ENCODE results near the gene HSPA12B.

The HSPA12B gene

GRCh38 chr20:3721912-3722311 lies 10.6 kb upstream of the HSPA12B start:
- H3K4me3 ChIP-seq (ENCODE audit: low read length): no peak overlapping the region
- no peak overlapping the region for H3K9ac ChIP-seq (ENCODE audit: low read depth, low read length)
- no peaks in the 10 kb centered on the region for H3K27me3 ChIP-seq (ENCODE audit: insufficient read depth, low read length)
- no peaks in the 10 kb centered on the region for H3K36me3 ChIP-seq (ENCODE audit: insufficient read depth, low read depth, low read length)
- H3K27ac ChIP-seq (ENCODE audit: low read length): no peak overlapping the region
- H3K4me1 ChIP-seq (ENCODE audit: insufficient read depth, low read length): peaks cover 3% of the 10 kb centered on the region; the same call in 1 of the 2 replicates
- no peaks in the 10 kb centered on the region for H3K9me3 ChIP-seq (ENCODE audit: insufficient read depth, low read depth, low read length)

DNA sequence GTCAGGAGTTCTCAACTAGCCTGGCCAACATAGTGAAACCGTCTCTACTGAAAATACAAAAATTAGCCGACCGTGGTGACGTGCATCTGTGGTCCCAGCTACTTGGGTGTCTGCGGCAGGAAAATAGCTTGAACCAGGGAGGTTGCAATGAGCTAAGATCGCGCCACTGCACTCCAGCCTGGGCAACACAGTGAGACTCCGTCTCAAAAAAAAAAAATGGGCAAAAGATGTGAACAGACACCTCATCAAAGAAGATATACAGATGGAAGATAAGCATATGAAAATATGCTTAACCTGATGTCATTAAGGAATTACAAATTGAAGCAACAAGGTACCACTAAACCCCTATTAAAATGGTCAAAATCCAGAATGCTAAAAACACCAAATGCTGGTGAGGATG lies 9.2 kb upstream of the HSPA12B start:
- no peak overlapping the region for H3K9ac ChIP-seq (ENCODE audit: low read depth, low read length)
- no peak overlapping the region for H3K4me3 ChIP-seq (ENCODE audit: low read length)
- H3K27ac ChIP-seq (ENCODE audit: low read length): no peak overlapping the region
- no peaks in the 10 kb centered on the region for H3K9me3 ChIP-seq (ENCODE audit: insufficient read depth, low read depth, low read length)
- H3K27me3 ChIP-seq (ENCODE audit: insufficient read depth, low read length): peaks cover 12% of the 10 kb centered on the region
- H3K36me3 ChIP-seq (ENCODE audit: insufficient read depth, low read depth, low read length): no peaks in the 10 kb centered on the region
- peaks cover 3% of the 10 kb centered on the region for H3K4me1 ChIP-seq (ENCODE audit: insufficient read depth, low read length)

DNA sequence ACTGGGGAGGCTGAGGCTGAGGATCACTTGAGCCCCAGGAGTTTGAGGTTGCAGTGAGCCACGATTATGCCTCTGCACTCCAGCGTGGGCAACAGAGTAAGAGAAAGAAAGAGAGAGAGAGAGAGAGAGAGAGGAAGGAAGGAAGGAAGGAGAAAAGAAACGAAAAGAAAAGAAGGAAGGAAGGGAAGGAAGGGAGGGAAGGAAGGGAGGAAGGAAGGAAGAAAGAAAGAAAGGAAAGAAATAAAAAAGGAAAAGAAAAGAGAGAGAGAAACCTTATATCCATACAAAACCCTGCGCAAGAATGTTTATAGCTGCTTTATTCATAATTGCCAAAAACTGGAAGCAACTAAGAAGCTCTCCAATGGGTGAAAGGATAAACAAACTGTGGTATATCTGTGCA lies 8.1 kb upstream of the HSPA12B start:
- Histone ChIP-seq H3K36me3 (ENCODE audit: insufficient read depth, low read depth, low read length) (no peaks in the 10 kb centered on the region), H3K9me3 (ENCODE audit: insufficient read depth, low read depth, low read length) (no peaks in the 10 kb centered on the region), H3K4me3 (ENCODE audit: low read length) (no peak overlapping the region), H3K4me1 (ENCODE audit: insufficient read depth, low read length) (peaks cover 3% of the 10 kb centered on the region), H3K27me3 (ENCODE audit: insufficient read depth, low read length) (peaks cover 15% of the 10 kb centered on the region), H3K27ac (ENCODE audit: low read length) (no peak overlapping the region), H3K9ac (ENCODE audit: low read depth, low read length) (no peak overlapping the region)

DNA sequence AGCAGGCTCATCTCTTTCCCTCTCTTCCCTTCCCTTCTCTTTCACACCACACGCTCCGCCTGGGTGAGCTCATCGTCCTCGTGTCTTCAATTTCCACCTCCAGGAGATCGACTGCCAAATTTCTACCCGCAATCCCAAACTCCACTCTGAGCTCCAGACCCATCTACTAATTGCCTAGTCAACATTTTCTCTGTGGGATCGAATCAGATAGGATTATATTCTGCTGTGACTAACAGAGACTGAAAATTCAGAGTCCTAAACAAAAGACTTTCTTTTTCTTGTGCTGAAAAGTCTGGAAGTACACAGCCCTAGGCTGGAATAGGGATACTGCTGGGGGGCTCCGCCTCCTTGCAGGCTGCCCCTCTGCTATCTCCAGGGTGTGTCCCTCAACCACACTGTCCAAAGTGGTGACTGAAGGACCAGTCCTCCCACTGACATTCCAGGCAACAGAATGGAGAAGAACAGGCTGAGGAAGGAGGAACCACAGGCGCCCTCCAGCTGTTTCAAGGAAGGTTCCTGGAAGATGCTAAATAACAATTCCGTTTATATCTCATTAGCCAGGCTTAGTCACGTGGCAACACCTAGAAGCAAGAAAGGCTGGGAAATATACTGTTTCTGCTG lies 5.0 kb upstream of the HSPA12B start:
- Histone ChIP-seq H3K9me3 (ENCODE audit: insufficient read depth, low read depth, low read length) (no peaks in the 10 kb centered on the region), H3K4me3 (ENCODE audit: low read length) (no peak overlapping the region), H3K27me3 (ENCODE audit: insufficient read depth, low read length) (peaks cover 31% of the 10 kb centered on the region), H3K36me3 (ENCODE audit: insufficient read depth, low read depth, low read length) (no peaks in the 10 kb centered on the region), H3K4me1 (ENCODE audit: insufficient read depth, low read length) (no peaks in the 10 kb centered on the region; the same call in 1 of the 2 replicates), H3K27ac (ENCODE audit: low read length) (no peak overlapping the region), H3K9ac (ENCODE audit: low read depth, low read length) (no peak overlapping the region)

DNA sequence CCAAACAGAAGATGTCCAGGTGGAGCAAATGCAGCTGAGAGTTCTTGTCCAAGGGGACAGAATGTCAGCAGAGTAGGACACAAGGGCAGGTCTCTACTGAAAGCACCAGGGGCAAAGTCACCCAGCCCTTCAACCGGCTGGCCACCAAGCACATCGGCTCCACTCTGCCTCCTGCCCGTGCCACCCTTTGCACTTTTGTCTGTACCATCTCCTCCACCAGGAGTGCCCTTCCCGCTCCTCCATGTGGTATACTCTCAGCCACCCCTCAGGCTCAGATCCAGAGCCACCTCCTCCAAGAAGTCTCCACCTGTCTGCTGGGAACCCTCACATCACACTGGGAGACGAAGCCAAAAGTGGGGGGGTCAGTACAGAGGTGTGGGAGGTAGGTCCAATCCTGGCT lies 4.1 kb upstream of the HSPA12B start:
- H3K27ac ChIP-seq (ENCODE audit: low read length): no peak overlapping the region
- H3K4me1 ChIP-seq (ENCODE audit: insufficient read depth, low read length): no peaks in the 10 kb centered on the region; the same call in 1 of the 2 replicates
- H3K4me3 ChIP-seq (ENCODE audit: low read length): no peak overlapping the region
- H3K9me3 ChIP-seq (ENCODE audit: insufficient read depth, low read depth, low read length): no peaks in the 10 kb centered on the region
- no peaks in the 10 kb centered on the region for H3K36me3 ChIP-seq (ENCODE audit: insufficient read depth, low read depth, low read length)
- peaks cover 39% of the 10 kb centered on the region for H3K27me3 ChIP-seq (ENCODE audit: insufficient read depth, low read length)
- no peak overlapping the region for H3K9ac ChIP-seq (ENCODE audit: low read depth, low read length)

- no peak overlapping the region for H3K9ac ChIP-seq (ENCODE audit: low read depth, low read length)
- H3K27ac ChIP-seq (ENCODE audit: low read length): no peak overlapping the region
- H3K4me3 ChIP-seq (ENCODE audit: low read length): no peak overlapping the region
- no peaks in the 10 kb centered on the region; the same call in 1 of the 2 replicates for H3K4me1 ChIP-seq (ENCODE audit: insufficient read depth, low read length)
- no peaks in the 10 kb centered on the region for H3K9me3 ChIP-seq (ENCODE audit: insufficient read depth, low read depth, low read length)
- peaks cover 44% of the 10 kb centered on the region for H3K27me3 ChIP-seq (ENCODE audit: insufficient read depth, low read length)
- no peaks in the 10 kb centered on the region for H3K36me3 ChIP-seq (ENCODE audit: insufficient read depth, low read depth, low read length)
Measured at GRCh38 chr20:3728876-3729275, 3.6 kb upstream of the HSPA12B start.

DNA sequence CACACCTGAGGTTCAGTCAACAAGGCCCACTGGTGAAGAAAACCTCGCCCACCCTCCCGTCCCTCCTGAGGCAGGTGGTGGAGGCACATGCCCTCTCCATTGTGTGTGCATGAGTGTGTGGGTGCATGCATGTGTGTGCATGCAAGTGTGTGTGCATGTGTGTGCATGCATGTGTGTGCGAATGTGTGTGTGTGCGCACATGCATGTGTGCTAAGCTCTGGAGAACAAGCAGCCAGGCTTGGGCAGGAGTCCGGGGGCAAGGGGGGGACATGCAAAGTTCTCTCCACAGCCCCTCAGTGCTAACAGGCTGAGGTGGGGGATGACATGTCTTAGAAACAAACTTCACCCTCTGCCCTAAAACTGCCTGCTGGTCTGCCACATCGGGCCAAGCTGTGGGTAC lies 3.1 kb upstream of the HSPA12B start:
- H3K4me1 ChIP-seq (ENCODE audit: insufficient read depth, low read length): no peaks in the 10 kb centered on the region; the same call in 1 of the 2 replicates
- H3K36me3 ChIP-seq (ENCODE audit: insufficient read depth, low read depth, low read length): no peaks in the 10 kb centered on the region
- H3K27ac ChIP-seq (ENCODE audit: low read length): no peak overlapping the region
- no peaks in the 10 kb centered on the region for H3K9me3 ChIP-seq (ENCODE audit: insufficient read depth, low read depth, low read length)
- H3K4me3 ChIP-seq (ENCODE audit: low read length): no peak overlapping the region
- peaks cover 46% of the 10 kb centered on the region for H3K27me3 ChIP-seq (ENCODE audit: insufficient read depth, low read length)
- no peak overlapping the region for H3K9ac ChIP-seq (ENCODE audit: low read depth, low read length)

DNA sequence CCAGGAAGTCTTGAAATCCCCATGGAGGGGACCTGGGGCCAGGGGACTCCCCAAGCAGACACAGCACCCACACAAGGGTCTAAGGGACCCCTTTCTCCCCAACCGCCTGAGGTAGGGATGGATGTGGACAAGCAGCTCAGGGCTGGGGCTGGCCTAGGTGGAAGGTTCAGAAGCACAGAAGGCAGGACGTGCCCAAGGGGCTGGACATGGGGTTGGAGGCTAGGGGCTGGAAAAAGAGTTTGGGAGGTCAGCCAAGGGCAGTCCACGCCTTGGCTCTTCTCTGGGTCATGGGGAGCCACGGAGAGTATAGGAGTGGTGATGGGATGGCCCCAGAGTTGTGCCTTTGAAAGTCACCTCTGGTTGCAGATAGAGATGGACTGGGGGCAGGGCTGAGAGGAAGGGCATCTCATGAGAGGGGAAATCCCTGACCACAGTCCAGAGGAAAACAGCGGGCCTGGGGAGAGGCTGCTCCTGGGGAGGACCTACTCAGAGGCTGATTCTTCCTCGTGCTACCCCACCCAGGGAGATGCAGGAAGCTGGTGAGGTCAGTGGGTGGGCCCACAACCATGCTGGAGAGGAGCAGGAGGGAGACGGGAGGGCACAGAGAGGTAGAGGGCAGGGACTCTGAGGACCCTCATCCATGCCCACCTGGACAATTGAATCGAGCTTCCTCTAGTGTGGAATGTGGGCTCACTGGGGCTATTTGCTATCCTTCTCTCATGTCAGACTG lies 2.5 kb upstream of the HSPA12B start:
- Histone ChIP-seq H3K4me3 (ENCODE audit: low read length) (no peak overlapping the region), H3K27me3 (ENCODE audit: insufficient read depth, low read length) (peaks cover 46% of the 10 kb centered on the region), H3K4me1 (ENCODE audit: insufficient read depth, low read length) (no peaks in the 10 kb centered on the region; the same call in 1 of the 2 replicates), H3K36me3 (ENCODE audit: insufficient read depth, low read depth, low read length) (no peaks in the 10 kb centered on the region), H3K27ac (ENCODE audit: low read length) (no peak overlapping the region), H3K9me3 (ENCODE audit: insufficient read depth, low read depth, low read length) (no peaks in the 10 kb centered on the region), H3K9ac (ENCODE audit: low read depth, low read length) (no peak overlapping the region)

- Histone ChIP-seq H3K4me3 (ENCODE audit: low read length) (no peak overlapping the region), H3K9me3 (ENCODE audit: insufficient read depth, low read depth, low read length) (no peaks in the 10 kb centered on the region), H3K36me3 (ENCODE audit: insufficient read depth, low read depth, low read length) (no peaks in the 10 kb centered on the region), H3K4me1 (ENCODE audit: insufficient read depth, low read length) (no peaks in the 10 kb centered on the region; the same call in 1 of the 2 replicates), H3K27ac (ENCODE audit: low read length) (no peak overlapping the region), H3K27me3 (ENCODE audit: insufficient read depth, low read length) (peaks cover 46% of the 10 kb centered on the region), H3K9ac (ENCODE audit: low read depth, low read length) (no peak overlapping the region; the same call in 1 of the 2 replicates)
Measured at GRCh38 chr20:3730803-3731672, 1.4 kb upstream of the HSPA12B start.

DNA sequence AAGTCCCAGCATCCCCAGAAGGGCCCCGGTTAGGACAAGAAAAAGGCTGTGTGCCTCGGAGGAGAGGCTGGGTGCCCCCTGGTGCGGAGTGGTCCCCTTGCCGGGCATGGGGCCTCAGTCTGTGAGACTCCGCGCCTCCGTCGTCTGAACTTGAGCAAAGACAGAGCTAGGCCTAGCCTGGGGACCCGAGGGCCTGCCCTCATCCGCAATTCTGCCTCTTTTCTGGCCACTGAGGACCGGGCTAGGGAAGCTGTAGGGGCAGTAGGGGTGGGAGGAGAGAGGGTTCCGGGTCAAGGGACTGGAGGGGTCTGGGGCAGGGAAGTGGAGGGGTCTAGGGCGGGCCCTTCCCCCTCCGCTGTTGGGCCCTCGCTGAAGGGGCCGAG lies 550 bp upstream of the HSPA12B start:
- no peaks in the 10 kb centered on the region; the same call in 1 of the 2 replicates for H3K4me1 ChIP-seq (ENCODE audit: insufficient read depth, low read length)
- no peak overlapping the region for H3K27ac ChIP-seq (ENCODE audit: low read length)
- H3K9ac ChIP-seq (ENCODE audit: low read depth, low read length): peak overlapping the region; percentile 41; the same call in 1 of the 2 replicates
- H3K4me3 ChIP-seq (ENCODE audit: low read length): no peak overlapping the region; the same call in 1 of the 2 replicates
- peaks cover 46% of the 10 kb centered on the region for H3K27me3 ChIP-seq (ENCODE audit: insufficient read depth, low read length)
- no peaks in the 10 kb centered on the region for H3K36me3 ChIP-seq (ENCODE audit: insufficient read depth, low read depth, low read length)
- H3K9me3 ChIP-seq (ENCODE audit: insufficient read depth, low read depth, low read length): no peaks in the 10 kb centered on the region

- peaks cover 34% of the 10 kb centered on the region for H3K27me3 ChIP-seq (ENCODE audit: insufficient read depth, low read length)
- no peaks in the 10 kb centered on the region for H3K4me1 ChIP-seq (ENCODE audit: insufficient read depth, low read length)
- H3K4me3 ChIP-seq (ENCODE audit: low read length): peak overlapping the region; percentile 64; the same call in 1 of the 2 replicates
- no peaks in the 10 kb centered on the region for H3K9me3 ChIP-seq (ENCODE audit: insufficient read depth, low read depth, low read length)
- peak overlapping the region; percentile 58; the same call in 1 of the 2 replicates for H3K9ac ChIP-seq (ENCODE audit: low read depth, low read length)
- H3K36me3 ChIP-seq (ENCODE audit: insufficient read depth, low read depth, low read length): no peaks in the 10 kb centered on the region
- no peak overlapping the region for H3K27ac ChIP-seq (ENCODE audit: low read length)
Measured at GRCh38 chr20:3733119-3733995, 872 bp downstream of the HSPA12B start.

Data from iPS-20b (cell line).